T-helper 1 cell treated with Interleukin-12 subunit alpha and Interleukin-12 subunit beta and Interleukin-4 antibody, amounts not matched to agents 30 ng/mL and 1 ng/mL, for 36 hours (primary cell): Measurements from ENCODE around the gene RACK1. TPM values are rescaled to one million over a fixed set of nuclear protein-coding genes. Genes with fewer than 3 reads are reported as not detected.
"Not testable (repeated sequence)": the region's sequence is repeated elsewhere in the genome, so short reads cannot be mapped to it uniquely, and the experiment has no call there.

Experiments used
- intact Hi-C: fragments of 100-400 bp; cut with micrococcal nuclease; formaldehyde crosslinking; loops from one replicate; pipeline ENCODE4 v1.15.1; 2024
- total RNA-seq: library from RNA; stranded (reverse); gene quantifications from 2 replicates; pipeline ENCODE4 v1.2.3, GENCODE V29; 2022

The RACK1 gene
- 1,646 and 1,652 TPM in 2 replicates for total RNA-seq

GRCh38 chr5:181243564-181244343, at the start of gene RACK1:
RACK1 (minus strand) TSS chr5:181243906; CDS start chr5:181243800, 106 bp downstream.
- intact Hi-C loops = loop anchor here (1.0 to 10.0 kb wide), 7 partner anchors 18 to 1689 kb away; partner anchors contain the start of genes MAPK9, MGAT1, RUFY1 and TRIM41

- intact Hi-C loops = not testable (repeated sequence)
Observed at GRCh38 chr5:181287331-181287730, 43.6 kb upstream of the RACK1 start.

- intact Hi-C loops = not testable (repeated sequence)
Observed at GRCh38 chr5:181285962-181286705, 42.4 kb upstream of the RACK1 start.

GRCh38 chr5:181283841-181284755, 40.4 kb upstream of the RACK1 start:
- intact Hi-C loops = not testable (repeated sequence)

GRCh38 chr5:181283347-181283746, 39.6 kb upstream of the RACK1 start:
- intact Hi-C loops = no loop called here

GRCh38 chr5:181282874-181283273, 39.2 kb upstream of the RACK1 start:
- intact Hi-C loops = no loop called here

- intact Hi-C loops = not testable (repeated sequence)
Observed at GRCh38 chr5:181282415-181282814, 38.7 kb upstream of the RACK1 start.

GRCh38 chr5:181281984-181282316, 38.2 kb upstream of the RACK1 start:
- intact Hi-C loops = no loop called here

- intact Hi-C loops = no loop called here
Observed at GRCh38 chr5:181281077-181281983, 37.6 kb upstream of the RACK1 start.

GRCh38 chr5:181280251-181280762, 36.6 kb upstream of the RACK1 start:
- intact Hi-C loops = no loop called here

- intact Hi-C loops = not testable (repeated sequence)
Observed at GRCh38 chr5:181273433-181273744, 29.7 kb upstream of the RACK1 start.

GRCh38 chr5:181271081-181271480, 27.4 kb upstream of the RACK1 start:
- intact Hi-C loops = no loop called here

GRCh38 chr5:181267907-181268306, 24.2 kb upstream of the RACK1 start:
- intact Hi-C loops = not testable (repeated sequence)

- intact Hi-C loops = not testable (repeated sequence)
Observed at GRCh38 chr5:181267291-181267904, 23.7 kb upstream of the RACK1 start.

GRCh38 chr5:181265092-181265671, 21.5 kb upstream of the RACK1 start:
- intact Hi-C loops = no loop called here

- intact Hi-C loops = loop anchor here (5.0 kb wide), 1 partner anchor 461 kb away; the partner anchor contains the start of gene MGAT1
Observed at GRCh38 chr5:181263633-181264032, 19.9 kb upstream of the RACK1 start.

- intact Hi-C loops = loop anchor here (1.0 to 5.0 kb wide), 8 partner anchors 17 to 459 kb away; partner anchors contain the start of genes MGAT1, TRIM41 and ZFP62
Observed at GRCh38 chr5:181261320-181262049, 17.8 kb upstream of the RACK1 start.

GRCh38 chr5:181260720-181261319, 17.1 kb upstream of the RACK1 start, which contains the start of gene TRIM52:
TRIM52 (minus strand) TSS chr5:181261143; CDS start chr5:181260813, 330 bp downstream.
- intact Hi-C loops = loop anchor here (1.0 to 5.0 kb wide), 6 partner anchors 17 to 459 kb away; partner anchors contain the start of genes MGAT1, TRIM41 and ZFP62
